ENCODE results near the gene FDPS.

Gene FDPS

GRCh38 chr1:155308493-155309422 is at the start of gene FDPS:
TSS of gene FDPS (plus strand) at chr1:155308866. CDS start at chr1:155309790, 924 bp downstream.
- peak; percentile 95 for DNase-seq

DNA sequence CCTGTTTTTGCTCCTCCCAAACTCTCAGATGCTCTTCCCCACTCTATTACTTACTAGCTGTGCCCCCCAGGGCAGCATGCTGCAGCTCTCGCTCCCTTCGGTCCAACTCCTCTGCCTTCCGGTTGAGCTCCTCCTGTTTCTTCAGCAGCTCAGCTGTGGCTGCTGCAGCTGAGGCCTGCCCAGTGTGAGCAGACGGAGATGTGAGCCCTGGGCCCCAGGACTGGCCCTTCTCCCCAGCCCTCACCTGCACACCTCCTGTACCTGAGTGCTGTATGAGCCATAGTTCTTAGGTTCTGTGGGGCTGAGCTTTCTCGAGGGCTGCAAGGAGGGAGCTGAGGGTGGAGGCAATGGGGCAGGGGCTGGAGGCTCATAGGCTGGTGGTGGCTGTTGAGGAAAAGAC is 48.4 kb upstream of the FDPS start:
- no peak for DNase-seq

GRCh38 chr1:155261493-155261851 is 47.2 kb upstream of the FDPS start:
- DNase-seq: no peak

DNA sequence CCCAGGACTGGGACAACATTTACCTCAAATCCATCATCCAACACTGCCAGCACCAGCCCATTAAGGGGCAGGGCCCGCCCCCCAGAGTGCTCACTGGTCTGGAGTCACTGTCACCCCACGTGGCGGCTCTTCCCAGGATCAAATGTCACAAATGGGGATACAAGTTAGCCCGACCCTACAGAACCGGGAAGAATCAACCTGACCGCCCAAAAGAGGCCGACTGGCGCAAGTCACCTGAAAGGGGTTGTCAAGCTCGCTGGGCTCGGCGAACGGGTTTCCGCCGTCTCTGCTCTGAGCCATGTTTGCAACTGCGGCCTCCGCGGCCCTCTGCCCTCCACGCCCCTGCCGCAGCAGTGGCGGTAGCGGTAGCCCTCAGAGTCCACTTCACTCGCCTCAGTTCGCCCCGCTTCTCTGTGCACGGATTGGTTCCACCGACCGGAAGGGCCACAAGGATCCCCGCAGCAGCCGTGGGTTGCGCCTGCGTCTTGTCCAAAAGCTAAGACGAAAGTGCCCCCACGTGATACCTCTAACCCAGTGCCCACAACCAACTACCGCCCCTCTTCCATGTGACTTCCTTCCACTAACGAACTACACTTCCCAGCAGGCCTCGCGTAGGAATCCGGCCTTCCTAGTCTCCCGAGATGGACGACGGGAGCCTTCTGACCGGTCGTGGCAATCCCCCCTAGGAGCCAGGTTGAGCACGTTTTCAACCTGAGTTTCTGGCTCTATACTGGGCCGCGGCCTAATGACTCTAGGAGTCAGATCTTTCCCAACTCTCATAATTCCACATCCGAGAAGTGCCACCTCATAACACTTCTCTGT is 46.6 kb upstream of the FDPS start, which contains the start of gene SCAMP3:
Gene SCAMP3 (minus strand): TSS at position 509 of the 822 bp plus-strand sequence. CDS start 209 bp downstream, at position 300.
- DNase-seq: peak; percentile 91

DNA sequence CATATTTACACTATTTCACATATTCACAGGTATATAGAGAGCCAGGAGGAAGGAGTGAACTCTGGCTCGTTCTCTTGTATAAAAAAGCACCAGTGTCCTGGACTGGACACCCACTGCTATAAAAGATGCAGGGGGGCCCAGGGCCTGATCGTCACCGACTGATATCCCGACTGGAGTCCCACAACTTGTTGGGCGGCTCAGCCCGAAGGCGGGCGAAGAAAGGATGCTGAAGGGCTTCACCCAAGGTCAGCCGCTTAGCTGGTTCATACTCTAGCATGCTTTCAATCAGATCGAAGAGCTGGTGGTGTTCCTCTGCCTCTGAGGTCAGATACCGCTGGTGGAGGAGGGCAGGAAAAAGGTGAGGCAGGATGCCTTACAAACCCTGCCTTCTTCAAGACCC is 45.6 kb upstream of the FDPS start:
- no peak for DNase-seq

GRCh38 chr1:155266553-155266952 is 42.1 kb upstream of the FDPS start:
- no peak for DNase-seq

DNA sequence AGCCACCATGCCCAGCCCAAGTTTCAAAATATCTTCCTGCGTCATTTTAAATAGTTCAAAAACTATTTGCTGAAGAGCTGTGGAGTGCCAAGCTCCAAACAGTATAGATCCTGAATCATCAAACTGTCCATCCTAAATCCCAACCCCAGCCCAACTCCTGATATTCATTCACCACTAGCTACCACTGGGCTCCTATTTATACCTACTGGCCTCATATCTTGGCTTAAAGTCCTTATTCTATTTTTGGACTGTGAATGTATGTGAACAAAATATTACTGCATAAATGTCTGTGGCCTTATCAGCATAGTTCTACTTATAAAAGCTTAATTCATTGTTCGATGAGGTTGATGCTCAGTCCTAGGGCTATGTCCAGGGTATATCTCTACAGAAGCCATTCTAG is 41.3 kb upstream of the FDPS start:
- DNase-seq: no peak

GRCh38 chr1:155268630-155269029 is 40.0 kb upstream of the FDPS start:
- DNase-seq: no peak

GRCh38 chr1:155269381-155269780 is 39.3 kb upstream of the FDPS start:
- DNase-seq: no peak

- no peak for DNase-seq
Measured at GRCh38 chr1:155272466-155273342, 36.0 kb upstream of the FDPS start.

GRCh38 chr1:155273343-155274245 is 35.1 kb upstream of the FDPS start, which contains the start of gene CLK2:
TSS of gene CLK2 (minus strand) at chr1:155273504. CDS start at chr1:155270977, 2,527 bp downstream.
- DNase-seq: peak; percentile 98

GRCh38 chr1:155277070-155277901 is 31.4 kb upstream of the FDPS start, which contains the start of gene HCN3:
TSS of gene HCN3 (plus strand) at chr1:155277463. CDS start at chr1:155277591, 128 bp downstream.
- peak; percentile 96 for DNase-seq

DNA sequence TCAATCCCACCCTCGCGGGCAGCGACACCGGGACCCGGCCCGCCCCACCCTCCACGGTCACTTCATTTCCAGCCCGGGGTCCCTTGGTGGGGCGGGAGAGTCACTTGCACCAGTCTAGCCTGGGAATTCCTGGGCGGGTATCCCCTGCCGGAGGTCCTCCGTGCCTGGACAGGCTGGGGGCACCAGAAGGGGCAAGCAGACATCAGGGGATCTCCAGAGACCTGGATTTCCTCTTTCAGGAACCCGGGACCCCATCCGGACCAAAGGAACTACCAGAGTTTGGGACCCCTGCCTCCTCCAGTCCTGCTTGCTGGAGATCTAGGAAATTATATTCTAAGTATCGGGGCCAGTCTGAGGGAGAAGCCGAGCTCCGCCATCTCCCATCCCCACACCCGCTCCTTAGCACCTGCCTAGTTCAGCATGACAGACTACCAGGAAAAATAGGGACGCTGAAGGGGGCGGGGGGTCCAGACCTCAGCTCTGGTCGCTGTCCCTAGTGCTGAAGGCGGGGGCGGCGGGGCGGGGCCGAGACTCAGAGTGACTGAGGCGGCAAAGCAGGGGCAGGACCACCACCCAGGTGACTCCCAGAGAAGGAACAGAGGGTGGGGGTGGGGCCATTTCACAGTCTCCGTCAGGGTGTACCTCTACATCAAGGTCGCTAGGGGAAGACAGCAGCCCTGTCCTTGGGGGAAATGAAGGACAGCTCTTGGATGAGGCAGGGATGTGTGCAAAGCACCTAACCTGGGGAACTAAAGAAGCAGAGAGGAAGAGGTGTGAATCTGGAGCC is 30.6 kb upstream of the FDPS start:
- DNase-seq: peak; percentile 89

- no peak for DNase-seq
Measured at GRCh38 chr1:155278689-155279160, 29.9 kb upstream of the FDPS start.

DNA sequence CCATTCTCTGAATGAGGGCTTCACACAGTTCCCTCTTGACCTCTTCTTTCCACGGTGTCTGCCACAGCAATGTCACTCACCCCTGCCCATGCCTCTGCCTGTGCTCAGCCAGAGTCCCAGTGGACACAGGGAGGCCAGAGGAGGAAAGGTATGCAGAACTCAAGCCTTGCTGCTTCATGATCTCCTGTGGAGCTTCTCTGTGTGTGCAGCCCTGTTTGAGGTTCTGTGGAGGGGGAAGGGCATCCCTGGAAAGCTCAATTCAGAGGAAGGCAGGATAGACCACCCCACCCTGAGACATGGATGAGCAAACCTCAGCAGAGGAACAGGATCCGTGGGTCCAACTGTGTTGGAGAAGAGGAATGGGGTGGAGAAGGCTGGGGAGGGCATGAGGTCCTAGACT is 29.4 kb upstream of the FDPS start:
- no peak for DNase-seq

- DNase-seq: no peak
Measured at GRCh38 chr1:155282488-155283091, 26.1 kb upstream of the FDPS start.

- DNase-seq: no peak
Measured at GRCh38 chr1:155284476-155284875, 24.2 kb upstream of the FDPS start.

- DNase-seq: no peak
Measured at GRCh38 chr1:155285063-155285462, 23.6 kb upstream of the FDPS start.

DNA sequence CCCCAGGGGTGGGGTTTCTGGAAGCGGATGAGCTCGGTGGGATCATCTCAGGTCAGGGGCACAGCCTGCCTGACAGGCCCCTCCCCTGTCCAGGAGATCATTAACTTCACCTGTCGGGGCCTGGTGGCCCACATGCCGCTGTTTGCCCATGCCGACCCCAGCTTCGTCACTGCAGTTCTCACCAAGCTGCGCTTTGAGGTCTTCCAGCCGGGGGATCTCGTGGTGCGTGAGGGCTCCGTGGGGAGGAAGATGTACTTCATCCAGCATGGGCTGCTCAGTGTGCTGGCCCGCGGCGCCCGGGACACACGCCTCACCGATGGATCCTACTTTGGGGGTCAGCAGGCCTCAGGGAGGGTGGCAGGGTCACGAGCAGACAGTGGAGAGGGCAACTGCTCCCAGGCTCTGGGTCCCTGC is 23.0 kb upstream of the FDPS start:
- no peak for DNase-seq

All from activated CD8-positive, alpha-beta memory T cell treated with anti-CD3 and anti-CD28 coated beads, Interleukin-2, amount 50 U/mL, for 48 hours (primary cell).